OCI-LY1 (cell line): ENCODE measurements around the gene ST8SIA2.

Experiments
- CTCF ChIP-seq: fragments of 200-600 bp; sonication (generic), shearing (Covaris generic); IDR thresholded peaks from 2 replicates; pipeline ENCODE4 v1.5.1; 2017; ENCODE audit warnings: mild to moderate bottlenecking, antibody characterized with exemption, low read length, moderate library complexity, mixed read lengths
- EZH2 ChIP-seq: fragments of 200-600 bp; sonication (generic), shearing (Covaris generic); IDR thresholded peaks from 2 replicates; pipeline ENCODE4 v1.8.0; 2017; ENCODE audit warnings: borderline replicate concordance, mixed run types, mild to moderate bottlenecking, antibody characterized with exemption, low read length, moderate library complexity, mixed read lengths

GRCh38 chr15:92399271-92399950 is 5.7 kb downstream of the ST8SIA2 start:
- no peak for TF ChIP-seq CTCF
- TF ChIP-seq EZH2: no peak
